NCI-H2227 (cell line): ENCODE measurements around the gene PRR12.
A peak's percentile ranks its signal among the peaks of the same experiment; 100 is the strongest.

Experiments used
- DNase-seq: peaks from one replicate; lab custom pipeline; 2025; ENCODE audit not compliant: unreplicated experiment; lab: John Stamatoyannopoulos, UW

PRR12 gene

DNA sequence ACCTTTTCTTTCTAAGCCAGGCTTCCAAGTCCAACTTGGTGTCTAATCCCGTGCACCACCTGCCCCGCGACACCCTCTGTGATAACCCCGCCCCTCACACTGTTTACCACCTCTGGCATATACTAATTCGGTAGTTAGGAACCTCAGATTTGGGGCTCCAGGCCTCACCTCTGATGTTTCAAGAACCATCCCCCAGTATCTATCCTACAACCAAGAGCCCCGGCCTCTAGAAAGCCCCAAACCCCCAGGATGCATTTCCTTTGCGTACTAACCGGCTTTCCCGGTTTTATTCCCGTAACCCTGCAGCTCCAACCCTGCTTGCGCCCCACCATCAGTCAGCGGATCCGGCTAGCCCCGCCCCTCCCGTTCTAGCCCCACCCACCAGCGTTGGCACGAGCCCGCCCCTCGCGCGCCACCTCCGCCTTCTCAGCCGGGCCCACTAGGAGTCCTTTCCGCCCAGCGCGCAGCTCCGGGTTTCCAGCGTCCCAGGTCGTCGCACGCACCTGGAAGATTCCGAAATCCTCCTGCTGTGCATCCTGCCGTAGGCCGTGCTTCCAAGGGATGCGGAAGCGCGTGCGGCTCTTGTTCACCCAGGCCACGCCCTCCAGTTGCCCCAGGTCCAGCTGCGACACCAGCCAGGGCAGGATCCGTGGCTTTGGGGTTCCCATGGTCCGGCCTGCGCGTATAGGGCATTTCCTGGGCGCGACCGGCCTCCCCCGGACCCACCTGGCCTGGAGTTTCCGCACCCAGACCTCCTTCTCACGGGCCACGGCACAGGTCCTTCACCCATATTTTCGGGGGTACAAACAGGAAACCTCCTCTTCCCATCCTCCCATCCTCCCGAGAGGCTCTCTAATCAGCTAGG is 73.4 kb downstream of the PRR12 start:
- peak; percentile 80 for DNase-seq

DNA sequence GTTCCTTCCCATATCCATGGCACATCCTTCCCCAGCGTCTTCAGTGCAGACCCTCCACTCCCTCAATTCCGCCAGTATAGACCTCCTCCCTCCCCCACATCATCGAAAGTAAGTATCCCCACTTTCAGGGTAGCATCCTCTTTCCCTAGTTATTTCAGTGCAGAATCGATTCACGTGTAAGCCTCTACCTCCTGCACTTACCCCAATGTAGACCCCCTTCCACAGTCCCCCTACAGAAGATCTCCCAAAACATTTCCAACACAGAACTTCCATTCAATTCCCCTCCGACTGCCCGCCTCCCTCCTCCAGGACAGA is 74.0 kb downstream of the PRR12 start:
- no peak for DNase-seq

DNA sequence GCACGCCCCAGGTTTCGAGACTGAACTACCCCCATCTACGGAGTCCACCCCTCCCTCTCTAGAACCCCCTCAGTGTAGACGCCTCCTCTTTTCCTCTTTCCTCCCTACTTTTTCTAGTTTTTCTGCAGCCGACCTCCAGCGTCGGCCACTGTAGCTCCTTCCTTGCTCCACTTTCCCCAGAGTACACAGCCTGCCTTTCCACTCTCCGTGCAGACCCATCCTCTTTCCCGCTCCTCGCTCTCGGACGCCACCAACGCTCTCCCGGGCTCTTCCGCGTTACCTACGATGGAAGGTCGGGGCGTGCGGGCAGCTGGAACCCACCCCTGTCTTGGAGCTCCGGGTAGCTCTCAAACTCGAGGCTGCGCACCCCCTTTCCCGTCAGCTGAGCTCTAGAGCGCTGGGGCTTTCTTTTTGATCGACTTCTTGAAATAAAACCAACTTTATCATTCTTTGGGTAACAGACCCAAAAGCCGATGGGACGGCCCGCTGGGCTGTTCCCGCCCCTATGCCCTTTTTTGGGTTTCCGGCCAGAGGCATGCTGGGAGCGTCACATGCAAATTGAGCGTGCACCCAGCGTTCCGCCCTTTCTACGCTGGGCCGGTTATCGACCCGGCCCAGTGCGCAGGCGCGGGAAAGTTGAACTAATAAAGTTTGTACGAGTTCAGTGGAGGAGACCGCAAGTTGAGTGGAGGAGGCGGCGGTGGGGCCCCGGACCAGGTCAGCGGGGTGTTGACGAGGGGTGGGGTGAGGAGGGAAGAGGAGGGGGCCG is 74.6 kb downstream of the PRR12 start, which contains the start of the genes BCL2L12 and IRF3:
Gene BCL2L12 (plus strand): TSS at position 583 of the 769 bp plus-strand sequence. CDS start 760 bp downstream, outside the sequence.
Gene IRF3 (minus strand): TSS at position 507 of the 769 bp plus-strand sequence. CDS start 1,019 bp downstream, outside the sequence.
- DNase-seq, result peak; percentile 91

GRCh38 chr19:49666120-49666444 is 75.1 kb downstream of the PRR12 start:
- no peak for DNase-seq

- no peak for DNase-seq
These were observed 76.5 kb downstream of the PRR12 start for GRCh38 chr19:49667473-49667872.

- no peak for DNase-seq
These were observed 78.5 kb downstream of the PRR12 start for GRCh38 chr19:49669516-49669915.

DNA sequence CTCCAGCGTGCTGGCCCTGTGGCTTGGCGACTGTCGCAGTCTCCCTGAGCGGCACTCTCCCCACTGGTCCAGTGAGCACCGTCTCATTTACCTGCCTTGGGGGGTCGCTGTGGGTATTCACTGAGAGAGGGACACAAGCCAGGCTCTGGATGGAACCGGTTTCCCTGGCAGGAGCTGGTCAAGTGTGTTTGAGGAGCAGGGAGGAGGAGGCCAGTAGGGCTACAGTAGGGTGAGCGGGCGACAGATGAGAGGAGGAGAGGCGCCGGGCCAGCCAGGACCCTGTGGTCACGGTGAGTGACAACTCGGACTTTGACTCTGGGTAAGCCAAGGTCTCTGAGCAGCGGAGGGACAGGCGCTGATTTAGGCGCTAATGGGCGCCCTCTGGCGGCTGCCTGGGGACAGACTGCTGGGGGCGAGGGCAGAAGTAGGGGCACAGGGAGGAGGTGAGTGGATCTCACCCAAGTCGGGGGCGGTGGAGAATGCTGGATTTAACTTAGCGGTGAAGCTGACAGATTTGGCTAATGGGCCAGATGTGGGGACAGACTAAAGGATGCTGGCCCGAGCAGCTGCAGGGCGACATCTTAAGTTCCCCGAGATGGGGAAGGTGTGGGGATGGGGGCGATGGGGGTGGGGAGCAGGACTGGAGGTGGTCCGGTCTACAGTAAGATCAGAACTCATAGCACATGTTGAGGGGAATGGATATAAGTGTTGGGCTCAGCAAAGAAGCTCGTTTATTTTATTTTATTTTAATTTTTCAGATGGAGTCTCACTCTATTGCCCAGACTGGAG is 81.3 kb downstream of the PRR12 start:
- peak; percentile 78 for DNase-seq
